Measurements from ENCODE around the gene VWCE.

Gene VWCE

GRCh38 chr11:61325649-61326414 is 30.7 kb upstream of the VWCE start:
- H3K27ac ChIP-seq (replicated peaks), result no peak overlapping the region
- DNase-seq (ENCODE audit: low read depth in 1 of 2, low spot score in 1 of 2), result no peak
- no peaks in the 10 kb centered on the region for H3K27me3 ChIP-seq (ENCODE audit: insufficient read depth, poor library complexity, severe bottlenecking)
- H3K4me3 ChIP-seq (replicated peaks; ENCODE audit: insufficient read depth, low read length), result no peak overlapping the region
- TF ChIP-seq, protein P1, sequence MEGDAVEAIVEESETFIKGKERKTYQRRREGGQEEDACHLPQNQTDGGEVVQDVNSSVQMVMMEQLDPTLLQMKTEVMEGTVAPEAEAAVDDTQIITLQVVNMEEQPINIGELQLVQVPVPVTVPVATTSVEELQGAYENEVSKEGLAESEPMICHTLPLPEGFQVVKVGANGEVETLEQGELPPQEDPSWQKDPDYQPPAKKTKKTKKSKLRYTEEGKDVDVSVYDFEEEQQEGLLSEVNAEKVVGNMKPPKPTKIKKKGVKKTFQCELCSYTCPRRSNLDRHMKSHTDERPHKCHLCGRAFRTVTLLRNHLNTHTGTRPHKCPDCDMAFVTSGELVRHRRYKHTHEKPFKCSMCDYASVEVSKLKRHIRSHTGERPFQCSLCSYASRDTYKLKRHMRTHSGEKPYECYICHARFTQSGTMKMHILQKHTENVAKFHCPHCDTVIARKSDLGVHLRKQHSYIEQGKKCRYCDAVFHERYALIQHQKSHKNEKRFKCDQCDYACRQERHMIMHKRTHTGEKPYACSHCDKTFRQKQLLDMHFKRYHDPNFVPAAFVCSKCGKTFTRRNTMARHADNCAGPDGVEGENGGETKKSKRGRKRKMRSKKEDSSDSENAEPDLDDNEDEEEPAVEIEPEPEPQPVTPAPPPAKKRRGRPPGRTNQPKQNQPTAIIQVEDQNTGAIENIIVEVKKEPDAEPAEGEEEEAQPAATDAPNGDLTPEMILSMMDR (IDR thresholded peaks at IDR 0.05; ENCODE audit: insufficient read depth, low read length), result no peak
- no peak for TF ChIP-seq GABPA (IDR thresholded peaks at IDR 0.05; ENCODE audit: low read depth)
- TF ChIP-seq POLR2AphosphoS5 (IDR thresholded peaks at IDR 0.05; ENCODE audit: low read depth), result no peak
- no peak for TF ChIP-seq SPI1 (IDR thresholded peaks at IDR 0.05; ENCODE audit: borderline replicate concordance, low read depth)
- TF ChIP-seq, protein P2, sequence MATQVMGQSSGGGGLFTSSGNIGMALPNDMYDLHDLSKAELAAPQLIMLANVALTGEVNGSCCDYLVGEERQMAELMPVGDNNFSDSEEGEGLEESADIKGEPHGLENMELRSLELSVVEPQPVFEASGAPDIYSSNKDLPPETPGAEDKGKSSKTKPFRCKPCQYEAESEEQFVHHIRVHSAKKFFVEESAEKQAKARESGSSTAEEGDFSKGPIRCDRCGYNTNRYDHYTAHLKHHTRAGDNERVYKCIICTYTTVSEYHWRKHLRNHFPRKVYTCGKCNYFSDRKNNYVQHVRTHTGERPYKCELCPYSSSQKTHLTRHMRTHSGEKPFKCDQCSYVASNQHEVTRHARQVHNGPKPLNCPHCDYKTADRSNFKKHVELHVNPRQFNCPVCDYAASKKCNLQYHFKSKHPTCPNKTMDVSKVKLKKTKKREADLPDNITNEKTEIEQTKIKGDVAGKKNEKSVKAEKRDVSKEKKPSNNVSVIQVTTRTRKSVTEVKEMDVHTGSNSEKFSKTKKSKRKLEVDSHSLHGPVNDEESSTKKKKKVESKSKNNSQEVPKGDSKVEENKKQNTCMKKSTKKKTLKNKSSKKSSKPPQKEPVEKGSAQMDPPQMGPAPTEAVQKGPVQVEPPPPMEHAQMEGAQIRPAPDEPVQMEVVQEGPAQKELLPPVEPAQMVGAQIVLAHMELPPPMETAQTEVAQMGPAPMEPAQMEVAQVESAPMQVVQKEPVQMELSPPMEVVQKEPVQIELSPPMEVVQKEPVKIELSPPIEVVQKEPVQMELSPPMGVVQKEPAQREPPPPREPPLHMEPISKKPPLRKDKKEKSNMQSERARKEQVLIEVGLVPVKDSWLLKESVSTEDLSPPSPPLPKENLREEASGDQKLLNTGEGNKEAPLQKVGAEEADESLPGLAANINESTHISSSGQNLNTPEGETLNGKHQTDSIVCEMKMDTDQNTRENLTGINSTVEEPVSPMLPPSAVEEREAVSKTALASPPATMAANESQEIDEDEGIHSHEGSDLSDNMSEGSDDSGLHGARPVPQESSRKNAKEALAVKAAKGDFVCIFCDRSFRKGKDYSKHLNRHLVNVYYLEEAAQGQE (IDR thresholded peaks at IDR 0.05; ENCODE audit: insufficient replicate concordance, low read depth), result no peak

DNA sequence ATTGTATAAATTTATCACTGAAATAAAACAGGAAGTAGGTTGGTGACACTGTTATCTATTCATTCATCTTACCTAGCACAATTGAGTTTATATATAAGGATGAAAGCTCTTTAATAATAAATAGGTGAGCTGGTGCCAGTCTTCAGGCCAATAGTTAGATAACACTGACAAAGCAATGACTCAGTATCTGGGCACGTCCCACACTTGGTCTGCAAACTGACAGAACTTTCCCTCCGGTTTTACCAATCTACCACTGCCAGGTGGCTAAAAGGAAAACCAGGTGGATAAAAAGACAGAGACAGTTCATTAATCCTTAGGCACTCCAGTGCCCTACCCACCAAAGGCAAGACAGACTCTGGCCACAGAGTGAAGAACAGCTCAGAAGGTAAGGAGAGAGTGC is 20.1 kb upstream of the VWCE start:
- TF ChIP-seq, protein P2 (IDR thresholded peaks at IDR 0.05; ENCODE audit: insufficient replicate concordance, low read depth), result no peak
- no peak for TF ChIP-seq SPI1 (IDR thresholded peaks at IDR 0.05; ENCODE audit: borderline replicate concordance, low read depth)
- no peak for TF ChIP-seq GABPA (IDR thresholded peaks at IDR 0.05; ENCODE audit: low read depth)
- TF ChIP-seq, protein P1 (IDR thresholded peaks at IDR 0.05; ENCODE audit: insufficient read depth, low read length), result no peak
- no peak for TF ChIP-seq POLR2AphosphoS5 (IDR thresholded peaks at IDR 0.05; ENCODE audit: low read depth)
- H3K27ac ChIP-seq (replicated peaks), result no peak overlapping the region
- H3K4me3 ChIP-seq (replicated peaks; ENCODE audit: insufficient read depth, low read length), result no peak overlapping the region
- DNase-seq (ENCODE audit: low read depth in 1 of 2, low spot score in 1 of 2), result no peak
- H3K27me3 ChIP-seq (ENCODE audit: insufficient read depth, poor library complexity, severe bottlenecking), result no peaks in the 10 kb centered on the region

DNA sequence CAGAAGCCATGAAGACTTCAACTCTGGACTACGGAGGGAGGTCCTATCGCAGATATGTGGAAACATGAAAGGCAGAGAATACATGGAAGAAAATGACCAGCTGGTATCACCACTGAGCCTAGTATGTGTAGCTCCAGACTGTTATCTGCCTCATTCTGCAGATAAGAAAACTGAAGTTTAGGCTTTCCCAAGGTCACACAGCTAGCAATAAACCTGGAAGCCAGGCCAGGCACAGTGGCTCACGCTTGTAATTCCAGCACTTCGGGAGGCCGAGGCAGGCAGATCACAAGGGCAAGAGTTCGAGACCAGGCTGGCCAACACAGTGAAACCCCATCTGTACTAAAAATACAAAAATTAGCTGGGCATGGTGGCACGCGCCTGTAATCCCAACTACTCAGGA is 15.6 kb upstream of the VWCE start:
- no peaks in the 10 kb centered on the region for H3K27me3 ChIP-seq (ENCODE audit: insufficient read depth, poor library complexity, severe bottlenecking)
- no peak overlapping the region for H3K27ac ChIP-seq (replicated peaks)
- no peak overlapping the region for H3K4me3 ChIP-seq (replicated peaks; ENCODE audit: insufficient read depth, low read length)
- TF ChIP-seq SPI1 (IDR thresholded peaks at IDR 0.05; ENCODE audit: borderline replicate concordance, low read depth) (no peak), POLR2AphosphoS5 (IDR thresholded peaks at IDR 0.05; ENCODE audit: low read depth) (no peak), GABPA (IDR thresholded peaks at IDR 0.05; ENCODE audit: low read depth) (no peak)
- TF ChIP-seq, protein P2 (IDR thresholded peaks at IDR 0.05; ENCODE audit: insufficient replicate concordance, low read depth), result no peak
- TF ChIP-seq, protein P1 (IDR thresholded peaks at IDR 0.05; ENCODE audit: insufficient read depth, low read length), result no peak
- DNase-seq (ENCODE audit: low read depth in 1 of 2, low spot score in 1 of 2), result no peak

All from HL-60 (cell line).